ENCODE results near the gene CPE.

GRCh38 chr4:165454426-165454825, 75.6 kb downstream of the CPE start:
- TF ChIP-seq CTCF (IDR thresholded peaks at IDR 0.05; ENCODE audit: low read length) (no peak), EZH2 (optimal IDR thresholded peaks at IDR 0.05; ENCODE audit: low read depth, low read length) (no peak)
